Retinal pigment epithelial cell (primary cell): ENCODE measurements around the gene P3H4.

Experiments
- DNase-seq: peaks from one replicate; pipeline ENCODE4 v3.0.0-alpha.2; 2010; ENCODE audit warnings: low read depth
- H3K4me3 ChIP-seq: 2 replicates; pipeline ENCODE4 v1.5.1; 2011; ENCODE audit warnings: mild to moderate bottlenecking, low read length, control low read depth, moderate library complexity
- CTCF ChIP-seq: conservative IDR thresholded peaks from 2 replicates; pipeline ENCODE4 v1.5.1; 2011; ENCODE audit warnings: low read depth, low read length, control low read depth, inconsistent platforms

The P3H4 gene

DNA sequence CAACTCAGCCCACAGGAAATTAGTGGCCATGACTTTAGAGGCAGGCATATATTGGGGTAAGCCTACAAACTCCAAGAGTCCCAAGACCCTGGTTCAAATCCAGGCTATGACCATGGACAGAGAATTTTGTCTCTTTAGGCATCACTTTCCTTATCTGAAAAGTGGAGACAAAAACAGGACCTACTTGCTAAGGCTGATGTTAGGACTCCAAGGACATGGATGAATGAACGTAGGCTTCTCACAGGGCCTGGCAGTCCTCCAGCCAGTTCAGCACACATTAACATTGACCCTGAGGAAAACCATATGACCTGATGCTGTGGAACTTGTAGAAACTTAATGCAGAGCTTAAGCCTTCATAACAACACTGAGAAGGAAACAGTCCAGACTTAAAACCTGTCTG is 2.4 kb upstream of the P3H4 start:
- peak overlapping the region; percentile 63 for H3K4me3 ChIP-seq
- no peak for TF ChIP-seq CTCF
- peak; percentile 47 for DNase-seq

- H3K4me3 ChIP-seq: peak overlapping the region; percentile 63
- no peak for DNase-seq
- TF ChIP-seq CTCF: no peak
Measured at GRCh38 chr17:41813699-41814124, 2.0 kb upstream of the P3H4 start.

- peak overlapping the region; percentile 63 for H3K4me3 ChIP-seq
- no peak for TF ChIP-seq CTCF
- no peak for DNase-seq
Measured at GRCh38 chr17:41813152-41813680, 1.5 kb upstream of the P3H4 start.

DNA sequence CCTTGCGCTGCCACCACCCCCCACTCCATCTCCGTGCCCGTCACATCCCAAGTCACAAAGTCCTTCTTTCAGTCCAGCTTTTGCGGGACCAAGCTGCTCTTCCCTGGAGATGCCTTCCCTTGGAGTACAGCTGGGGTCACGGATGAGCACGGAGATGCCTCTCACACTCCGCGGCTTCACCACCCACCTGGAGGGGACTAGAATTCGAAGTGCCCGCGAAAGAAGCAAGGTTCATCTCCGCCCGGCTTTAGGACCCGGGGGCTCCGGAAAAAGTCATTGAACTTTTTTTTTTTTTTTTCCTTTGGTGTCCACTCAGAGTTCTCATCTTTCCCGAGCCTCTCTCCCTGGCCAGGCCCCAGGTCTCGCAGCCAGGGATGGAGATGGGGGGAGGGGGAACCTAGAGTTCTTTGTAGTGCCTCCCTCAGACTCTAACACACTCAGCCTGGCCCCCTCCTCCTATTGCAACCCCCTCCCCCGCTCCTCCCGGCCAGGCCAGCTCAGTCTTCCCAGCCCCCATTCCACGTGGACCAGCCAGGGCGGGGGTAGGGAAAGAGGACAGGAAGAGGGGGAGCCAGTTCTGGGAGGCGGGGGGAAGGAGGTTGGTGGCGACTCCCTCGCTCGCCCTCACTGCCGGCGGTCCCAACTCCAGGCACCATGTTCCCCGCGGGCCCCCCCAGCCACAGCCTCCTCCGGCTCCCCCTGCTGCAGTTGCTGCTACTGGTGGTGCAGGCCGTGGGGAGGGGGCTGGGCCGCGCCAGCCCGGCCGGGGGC is 817 bp upstream of the P3H4 start, which contains the start of gene FKBP10:
Gene FKBP10, plus strand, starts transcription at position 624 of the 771 bp plus-strand sequence. Its CDS starts 31 bp downstream, at position 655.
- TF ChIP-seq CTCF: no peak
- peak within 1 kb of the TSS; percentile 63 for H3K4me3 ChIP-seq
- DNase-seq: peak; percentile 41

DNA sequence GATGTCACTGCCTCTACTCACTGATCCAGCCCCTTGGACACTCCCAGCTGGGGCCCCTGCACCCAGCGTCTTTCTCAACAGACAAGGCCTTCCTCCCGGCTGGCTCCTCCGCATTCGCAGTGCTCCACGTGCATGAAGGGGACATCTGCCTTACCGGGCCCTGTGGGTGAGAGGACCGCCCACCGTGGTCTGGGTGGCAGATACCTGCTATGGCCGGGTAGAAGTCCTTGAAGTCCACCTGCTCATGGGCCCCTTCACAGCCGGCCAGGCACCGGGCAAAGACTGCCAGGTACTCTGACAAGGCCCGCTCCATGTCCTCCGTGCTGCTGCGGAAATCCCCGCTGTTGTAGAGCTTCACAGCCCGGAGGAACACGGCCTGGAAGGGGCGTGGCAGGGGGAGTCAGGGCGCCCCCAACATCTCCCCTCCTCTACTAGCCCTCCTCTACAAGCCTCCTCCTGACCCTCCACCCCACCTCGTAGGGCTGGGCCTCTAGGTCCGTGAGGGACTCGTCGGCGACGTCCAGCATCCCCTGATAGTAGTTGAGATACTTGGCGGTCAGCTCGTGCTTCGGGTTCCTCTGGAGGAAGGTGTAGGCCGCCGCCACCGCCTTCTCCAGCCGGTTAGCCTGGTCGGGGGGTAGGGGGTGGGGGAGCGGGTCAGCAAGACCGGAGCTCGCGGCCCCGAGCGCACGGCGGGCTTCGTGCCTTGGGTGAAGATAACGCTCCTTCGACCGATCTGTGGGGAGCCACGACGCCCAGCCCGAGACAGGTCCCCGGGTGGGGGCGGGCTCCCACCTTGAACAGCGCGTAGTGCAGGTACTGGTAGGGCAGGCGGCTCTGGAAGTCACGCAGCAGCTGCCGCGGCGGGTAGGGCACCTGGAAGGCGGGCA is 845 bp downstream of the P3H4 start:
- no peak for DNase-seq
- peak overlapping the region; percentile 63 for H3K4me3 ChIP-seq
- no peak for TF ChIP-seq CTCF

GRCh38 chr17:41806685-41807445 is 4.9 kb downstream of the P3H4 start:
- no peak for DNase-seq
- H3K4me3 ChIP-seq: no peak overlapping the region
- TF ChIP-seq CTCF: no peak
